ENCODE results near the gene PEX7. TPM values are rescaled to one million over a fixed set of nuclear protein-coding genes. Genes with fewer than 3 reads are reported as not detected.

Gene PEX7
- total and polyA plus RNA-seq, 2 donors from 2014 or later: 10.6 to 21.3 TPM

- Histone ChIP-seq H3K36me3 (ENCODE audit: control insufficient read depth in 2 of 3, insufficient read depth in 3 of 3, low read length in 3 of 3) (no peaks in the 10 kb centered on the region), H3K9ac (ENCODE audit: low read length in 3 of 3) (no peak overlapping the region), H3K4me1 (ENCODE audit: control insufficient read depth in 2 of 3, insufficient read depth in 2 of 3, low read depth in 1 of 3, low read length in 3 of 3) (no peaks in the 10 kb centered on the region), H3K27me3 (ENCODE audit: control insufficient read depth, insufficient read depth, low read length) (no peaks in the 10 kb centered on the region), H3K9me3 (ENCODE audit: control insufficient read depth in 2 of 3, insufficient read depth in 1 of 3, low read length in 3 of 3) (no peaks in the 10 kb centered on the region), H3K4me3 (ENCODE audit: low read length in 3 of 3) (no peak overlapping the region), H3K27ac (ENCODE audit: low read depth in 2 of 2, low read length in 2 of 2) (no peak overlapping the region)
- no peak for FAIRE-seq
- intact Hi-C loops (cut with DNase I): no loop called here
- no peak for TF ChIP-seq CTCF (IDR thresholded peaks at IDR 0.05; ENCODE audit: borderline replicate concordance, extremely low read depth, insufficient read depth)
- no peak for DNase-seq
Observed at GRCh38 chr6:136955123-136955522, 132.7 kb downstream of the PEX7 start.

GRCh38 chr6:136956590-136957544, 134.5 kb downstream of the PEX7 start:
- FAIRE-seq: no peak
- no peaks in the 10 kb centered on the region for H3K36me3 ChIP-seq (ENCODE audit: control insufficient read depth in 2 of 3, insufficient read depth in 3 of 3, low read length in 3 of 3)
- no peaks in the 10 kb centered on the region for H3K27me3 ChIP-seq (ENCODE audit: control insufficient read depth, insufficient read depth, low read length)
- TF ChIP-seq CTCF (IDR thresholded peaks at IDR 0.05; ENCODE audit: borderline replicate concordance, extremely low read depth, insufficient read depth): no peak
- H3K9ac ChIP-seq (ENCODE audit: low read length in 3 of 3): no peak overlapping the region
- DNase-seq: peak in 2 of 5 donors; percentile 17 to 53
- H3K4me3 ChIP-seq (ENCODE audit: low read length in 3 of 3): no peak overlapping the region
- H3K9me3 ChIP-seq (ENCODE audit: control insufficient read depth in 2 of 3, insufficient read depth in 1 of 3, low read length in 3 of 3): no peaks in the 10 kb centered on the region
- H3K4me1 ChIP-seq (ENCODE audit: control insufficient read depth in 2 of 3, insufficient read depth in 2 of 3, low read depth in 1 of 3, low read length in 3 of 3): no peaks in the 10 kb centered on the region
- H3K27ac ChIP-seq (ENCODE audit: low read depth in 2 of 2, low read length in 2 of 2): no peak overlapping the region
- intact Hi-C loops (cut with DNase I): no loop called here

- H3K27me3 ChIP-seq (ENCODE audit: control insufficient read depth, insufficient read depth, low read length): no peaks in the 10 kb centered on the region
- no peaks in the 10 kb centered on the region for H3K4me1 ChIP-seq (ENCODE audit: control insufficient read depth in 2 of 3, insufficient read depth in 2 of 3, low read depth in 1 of 3, low read length in 3 of 3)
- TF ChIP-seq CTCF (IDR thresholded peaks at IDR 0.05; ENCODE audit: borderline replicate concordance, extremely low read depth, insufficient read depth): no peak
- H3K4me3 ChIP-seq (ENCODE audit: low read length in 3 of 3): no peak overlapping the region
- intact Hi-C loops (cut with DNase I): no loop called here
- H3K27ac ChIP-seq (ENCODE audit: low read depth in 2 of 2, low read length in 2 of 2): no peak overlapping the region
- FAIRE-seq (no peak), DNase-seq (no peak)
- H3K9me3 ChIP-seq (ENCODE audit: control insufficient read depth in 2 of 3, insufficient read depth in 1 of 3, low read length in 3 of 3): no peaks in the 10 kb centered on the region
- H3K36me3 ChIP-seq (ENCODE audit: control insufficient read depth in 2 of 3, insufficient read depth in 3 of 3, low read length in 3 of 3): no peaks in the 10 kb centered on the region
- H3K9ac ChIP-seq (ENCODE audit: low read length in 3 of 3): no peak overlapping the region
Observed at GRCh38 chr6:136958168-136958567, 135.8 kb downstream of the PEX7 start.

Data from kidney (tissue), 14 donors.